ENCODE results near the gene CCR2.

Gene CCR2

GRCh38 chr3:46334741-46335478 lies 19.0 kb upstream of the CCR2 start:
- Histone ChIP-seq H3K27ac (ENCODE audit: low read length) (no peak overlapping the region), H3K36me3 (ENCODE audit: control insufficient read depth, insufficient read depth, low read length) (no peaks in the 10 kb centered on the region), H3K9me3 (ENCODE audit: control insufficient read depth, insufficient read depth, low read length) (peaks cover 3% of the 10 kb centered on the region; the same call in 1 of the 2 replicates), H3K27me3 (ENCODE audit: control insufficient read depth, insufficient read depth, low read length) (no peaks in the 10 kb centered on the region), H3K4me1 (ENCODE audit: control insufficient read depth, insufficient read depth, low read length) (no peaks in the 10 kb centered on the region), H3K4me3 (ENCODE audit: low read length) (no peak overlapping the region)
- no peak for DNase-seq (ENCODE audit: low read depth, low spot score)
- WGBS (ENCODE audit: insufficient coverage, insufficient read length) = no CpG with 5 or more reads among the region's 4 CpGs

- Histone ChIP-seq H3K27me3 (ENCODE audit: control insufficient read depth, insufficient read depth, low read length) (no peaks in the 10 kb centered on the region), H3K27ac (ENCODE audit: low read length) (no peak overlapping the region), H3K4me1 (ENCODE audit: control insufficient read depth, insufficient read depth, low read length) (no peaks in the 10 kb centered on the region), H3K9me3 (ENCODE audit: control insufficient read depth, insufficient read depth, low read length) (peaks cover 3% of the 10 kb centered on the region; the same call in 1 of the 2 replicates), H3K4me3 (ENCODE audit: low read length) (no peak overlapping the region), H3K36me3 (ENCODE audit: control insufficient read depth, insufficient read depth, low read length) (no peaks in the 10 kb centered on the region)
- no CpG with 5 or more reads among the region's 3 CpGs for WGBS (ENCODE audit: insufficient coverage, insufficient read length)
- no peak for DNase-seq (ENCODE audit: low read depth, low spot score)
Observed at GRCh38 chr3:46335541-46335940, 18.4 kb upstream of the CCR2 start.

DNA sequence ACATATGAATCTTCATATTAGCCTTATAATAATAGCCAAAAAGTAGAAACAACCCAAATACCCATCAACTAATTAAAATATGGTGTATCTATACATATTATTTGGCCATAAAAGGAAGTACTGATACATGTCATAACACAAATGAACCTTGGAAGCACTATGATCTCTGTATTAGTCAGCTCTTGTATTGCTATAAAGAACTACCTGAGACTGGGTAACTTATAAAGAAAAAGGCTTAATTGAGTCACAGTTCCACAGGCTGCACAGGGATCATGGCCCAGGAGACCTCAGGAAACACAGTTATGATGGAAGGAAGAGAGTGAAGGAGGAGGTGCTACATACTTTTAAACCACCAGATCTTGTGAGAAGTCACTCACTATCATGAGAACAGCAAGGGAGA lies 16.0 kb upstream of the CCR2 start:
- Histone ChIP-seq H3K9me3 (ENCODE audit: control insufficient read depth, insufficient read depth, low read length) (peaks cover 3% of the 10 kb centered on the region; the same call in 1 of the 2 replicates), H3K27me3 (ENCODE audit: control insufficient read depth, insufficient read depth, low read length) (no peaks in the 10 kb centered on the region), H3K4me1 (ENCODE audit: control insufficient read depth, insufficient read depth, low read length) (no peaks in the 10 kb centered on the region), H3K4me3 (ENCODE audit: low read length) (no peak overlapping the region), H3K27ac (ENCODE audit: low read length) (no peak overlapping the region), H3K36me3 (ENCODE audit: control insufficient read depth, insufficient read depth, low read length) (no peaks in the 10 kb centered on the region)
- no peak for DNase-seq (ENCODE audit: low read depth, low spot score)

DNA sequence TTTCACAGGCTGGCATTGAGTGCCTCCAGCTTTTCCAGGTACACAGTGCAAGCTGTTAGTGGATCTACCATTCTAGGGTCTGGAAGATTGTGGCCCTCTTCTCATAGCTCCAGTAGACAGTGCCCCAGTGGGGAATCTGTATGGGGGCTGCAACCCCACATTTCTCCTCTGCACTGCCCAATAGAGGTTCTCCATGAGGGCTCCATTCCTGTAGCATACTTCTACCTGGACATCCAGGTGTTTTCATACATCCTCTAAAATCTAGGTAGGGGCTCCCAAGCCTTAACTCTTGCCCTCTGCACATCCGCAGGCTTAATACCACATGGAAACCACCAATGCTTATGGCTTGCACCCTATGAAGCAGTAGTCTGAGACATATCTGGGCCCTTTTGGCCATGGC lies 15.1 kb upstream of the CCR2 start:
- no peaks in the 10 kb centered on the region for H3K27me3 ChIP-seq (ENCODE audit: control insufficient read depth, insufficient read depth, low read length)
- no peaks in the 10 kb centered on the region for H3K36me3 ChIP-seq (ENCODE audit: control insufficient read depth, insufficient read depth, low read length)
- H3K4me1 ChIP-seq (ENCODE audit: control insufficient read depth, insufficient read depth, low read length) = no peaks in the 10 kb centered on the region
- no peak for DNase-seq (ENCODE audit: low read depth, low spot score)
- H3K9me3 ChIP-seq (ENCODE audit: control insufficient read depth, insufficient read depth, low read length) = peaks cover 3% of the 10 kb centered on the region; the same call in 1 of the 2 replicates
- no CpG with 5 or more reads among the region's 1 CpG for WGBS (ENCODE audit: insufficient coverage, insufficient read length)
- no peak overlapping the region for H3K27ac ChIP-seq (ENCODE audit: low read length)
- H3K4me3 ChIP-seq (ENCODE audit: low read length) = no peak overlapping the region

DNA sequence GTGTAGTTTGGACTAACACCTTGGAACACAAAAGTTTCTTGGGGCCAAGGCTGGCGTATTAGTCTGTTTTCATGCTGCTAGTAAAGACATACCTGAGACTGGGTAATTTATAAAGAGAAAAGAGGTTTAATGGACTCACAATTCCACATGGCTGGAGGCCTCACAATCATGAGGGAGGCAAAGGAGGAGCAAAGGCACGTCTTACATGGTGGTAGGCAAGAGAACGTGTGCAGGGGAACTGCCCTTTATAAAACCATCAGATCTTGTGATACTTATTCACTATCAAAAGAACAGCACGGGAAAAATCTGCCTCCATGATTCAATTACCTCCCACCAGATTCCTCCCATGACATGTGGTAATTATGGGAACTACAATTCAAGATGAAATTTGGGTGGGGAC lies 9.4 kb upstream of the CCR2 start:
- H3K27me3 ChIP-seq (ENCODE audit: control insufficient read depth, insufficient read depth, low read length) = no peaks in the 10 kb centered on the region
- H3K36me3 ChIP-seq (ENCODE audit: control insufficient read depth, insufficient read depth, low read length) = no peaks in the 10 kb centered on the region

GRCh38 chr3:46348823-46349482 lies 5.0 kb upstream of the CCR2 start:
- WGBS (ENCODE audit: insufficient coverage, insufficient read length) = no CpG with 5 or more reads among the region's 3 CpGs
- Histone ChIP-seq H3K9me3 (ENCODE audit: control insufficient read depth, insufficient read depth, low read length) (no peaks in the 10 kb centered on the region), H3K4me3 (ENCODE audit: low read length) (no peak overlapping the region), H3K36me3 (ENCODE audit: control insufficient read depth, insufficient read depth, low read length) (no peaks in the 10 kb centered on the region), H3K27ac (ENCODE audit: low read length) (no peak overlapping the region), H3K4me1 (ENCODE audit: control insufficient read depth, insufficient read depth, low read length) (no peaks in the 10 kb centered on the region; the same call in 1 of the 2 replicates), H3K27me3 (ENCODE audit: control insufficient read depth, insufficient read depth, low read length) (no peaks in the 10 kb centered on the region)
- DNase-seq (ENCODE audit: low read depth, low spot score) = no peak

More for the DNA sequence above, 9.4 kb upstream of the CCR2 start:
- no peak overlapping the region for H3K4me3 ChIP-seq (ENCODE audit: low read length)
- WGBS (ENCODE audit: insufficient coverage, insufficient read length) = no CpG with 5 or more reads among the region's 4 CpGs
- H3K27ac ChIP-seq (ENCODE audit: low read length) = no peak overlapping the region
- no peaks in the 10 kb centered on the region for H3K4me1 ChIP-seq (ENCODE audit: control insufficient read depth, insufficient read depth, low read length)
- no peak for DNase-seq (ENCODE audit: low read depth, low spot score)
- H3K9me3 ChIP-seq (ENCODE audit: control insufficient read depth, insufficient read depth, low read length) = no peaks in the 10 kb centered on the region

GRCh38 chr3:46349484-46350261 lies 4.2 kb upstream of the CCR2 start:
- no peak for DNase-seq (ENCODE audit: low read depth, low spot score)
- no peak overlapping the region for H3K4me3 ChIP-seq (ENCODE audit: low read length)
- H3K4me1 ChIP-seq (ENCODE audit: control insufficient read depth, insufficient read depth, low read length) = no peaks in the 10 kb centered on the region; the same call in 1 of the 2 replicates
- H3K27me3 ChIP-seq (ENCODE audit: control insufficient read depth, insufficient read depth, low read length) = no peaks in the 10 kb centered on the region
- no peaks in the 10 kb centered on the region for H3K9me3 ChIP-seq (ENCODE audit: control insufficient read depth, insufficient read depth, low read length)
- no CpG with 5 or more reads among the region's 2 CpGs for WGBS (ENCODE audit: insufficient coverage, insufficient read length)
- H3K27ac ChIP-seq (ENCODE audit: low read length) = no peak overlapping the region
- no peaks in the 10 kb centered on the region for H3K36me3 ChIP-seq (ENCODE audit: control insufficient read depth, insufficient read depth, low read length)

DNA sequence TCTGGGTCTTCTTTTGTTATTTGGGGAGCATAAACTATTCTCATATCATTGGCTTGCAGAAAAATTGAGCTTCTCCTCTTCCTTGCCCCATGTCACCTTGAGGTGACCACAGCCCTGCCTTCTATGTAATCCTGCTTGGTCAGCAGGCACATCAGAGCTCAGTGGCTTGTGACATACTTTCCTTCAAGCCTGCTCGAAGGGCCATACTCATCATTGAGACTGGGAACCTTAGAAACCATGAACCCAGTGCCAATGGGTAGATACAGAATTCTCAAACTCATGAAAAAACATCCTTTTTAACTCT lies 3.7 kb upstream of the CCR2 start:
- Histone ChIP-seq H3K4me1 (ENCODE audit: control insufficient read depth, insufficient read depth, low read length) (no peaks in the 10 kb centered on the region; the same call in 1 of the 2 replicates), H3K4me3 (ENCODE audit: low read length) (no peak overlapping the region), H3K36me3 (ENCODE audit: control insufficient read depth, insufficient read depth, low read length) (no peaks in the 10 kb centered on the region), H3K27me3 (ENCODE audit: control insufficient read depth, insufficient read depth, low read length) (no peaks in the 10 kb centered on the region), H3K9me3 (ENCODE audit: control insufficient read depth, insufficient read depth, low read length) (no peaks in the 10 kb centered on the region), H3K27ac (ENCODE audit: low read length) (no peak overlapping the region)
- no peak for DNase-seq (ENCODE audit: low read depth, low spot score)
- no CpG with 5 or more reads among the region's 1 CpG for WGBS (ENCODE audit: insufficient coverage, insufficient read length)

- H3K27me3 ChIP-seq (ENCODE audit: control insufficient read depth, insufficient read depth, low read length) = no peaks in the 10 kb centered on the region
- no peak overlapping the region for H3K27ac ChIP-seq (ENCODE audit: low read length)
- H3K4me1 ChIP-seq (ENCODE audit: control insufficient read depth, insufficient read depth, low read length) = no peaks in the 10 kb centered on the region; the same call in 1 of the 2 replicates
- WGBS (ENCODE audit: insufficient coverage, insufficient read length) = no CpG with 5 or more reads among the region's 3 CpGs
- H3K36me3 ChIP-seq (ENCODE audit: control insufficient read depth, insufficient read depth, low read length) = no peaks in the 10 kb centered on the region
- H3K9me3 ChIP-seq (ENCODE audit: control insufficient read depth, insufficient read depth, low read length) = no peaks in the 10 kb centered on the region
- DNase-seq (ENCODE audit: low read depth, low spot score) = no peak
- H3K4me3 ChIP-seq (ENCODE audit: low read length) = no peak overlapping the region
Observed at GRCh38 chr3:46351646-46352045, 2.3 kb upstream of the CCR2 start.

GRCh38 chr3:46353090-46353489 lies 821 bp upstream of the CCR2 start:
- no peak for DNase-seq (ENCODE audit: low read depth, low spot score)
- H3K36me3 ChIP-seq (ENCODE audit: control insufficient read depth, insufficient read depth, low read length) = no peaks in the 10 kb centered on the region
- H3K4me3 ChIP-seq (ENCODE audit: low read length) = no peak overlapping the region
- H3K27ac ChIP-seq (ENCODE audit: low read length) = no peak overlapping the region
- no peaks in the 10 kb centered on the region for H3K27me3 ChIP-seq (ENCODE audit: control insufficient read depth, insufficient read depth, low read length)
- WGBS (ENCODE audit: insufficient coverage, insufficient read length) = no CpG with 5 or more reads among the region's 4 CpGs
- H3K4me1 ChIP-seq (ENCODE audit: control insufficient read depth, insufficient read depth, low read length) = no peaks in the 10 kb centered on the region; the same call in 1 of the 2 replicates
- H3K9me3 ChIP-seq (ENCODE audit: control insufficient read depth, insufficient read depth, low read length) = no peaks in the 10 kb centered on the region

Measured in iPS DF 6.9 (cell line).